ENCODE measurements around the gene CBY1.

The CBY1 gene

GRCh38 chr22:38649841-38650522, 6.5 kb upstream of the CBY1 start:
- no peak for DNase-seq (ENCODE audit: low read depth)

DNA sequence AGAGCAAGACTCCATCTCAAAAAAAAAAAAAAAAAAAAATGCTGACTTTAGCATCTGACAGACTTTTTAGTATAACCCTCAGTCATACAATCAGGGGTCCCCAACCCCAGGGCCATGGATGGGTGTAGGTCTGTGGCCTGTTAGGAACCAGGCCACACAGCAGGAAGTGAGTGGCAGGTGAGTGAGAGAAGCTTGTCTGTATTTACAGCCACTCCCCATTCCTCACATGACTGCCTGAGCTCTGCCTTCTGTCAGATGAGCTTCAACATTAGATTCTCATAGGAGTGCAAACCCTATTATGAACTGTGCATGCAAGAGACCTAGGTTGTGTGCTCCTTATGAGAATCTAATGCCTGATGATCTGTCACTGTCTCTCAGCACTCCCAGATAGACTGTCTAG, 3.6 kb upstream of the CBY1 start:
- no peak for DNase-seq (ENCODE audit: low read depth)

- no peak for DNase-seq (ENCODE audit: low read depth)
Observed at GRCh38 chr22:38653741-38654140, 2.7 kb upstream of the CBY1 start.

- DNase-seq (ENCODE audit: low read depth): no peak
Observed at GRCh38 chr22:38655519-38656255, 751 bp upstream of the CBY1 start.

- DNase-seq (ENCODE audit: low read depth): no peak
Observed at GRCh38 chr22:38657045-38657909, 839 bp downstream of the CBY1 start.

DNA sequence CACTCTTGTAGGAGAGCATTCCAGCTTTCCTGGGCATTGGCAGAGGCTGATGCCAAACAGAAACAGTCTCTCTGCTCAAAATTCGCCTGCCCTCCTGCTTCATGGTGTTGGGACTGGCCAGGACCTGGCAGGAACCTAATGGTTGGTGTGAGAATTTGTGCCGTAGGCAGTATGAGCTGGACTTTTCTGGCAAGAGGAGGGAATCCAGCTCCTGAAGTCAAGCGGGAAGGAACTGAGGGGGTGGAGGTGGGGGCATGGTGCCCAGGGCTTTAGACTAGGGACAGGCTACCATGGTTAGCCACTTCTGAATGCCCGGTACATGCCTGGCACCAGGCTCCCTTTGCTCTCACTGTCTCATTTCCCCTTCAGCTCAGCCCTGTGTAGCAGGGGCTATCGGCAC, 18.4 kb downstream of the CBY1 start:
- no peak for DNase-seq (ENCODE audit: low read depth)

- DNase-seq (ENCODE audit: low read depth): no peak
Observed at GRCh38 chr22:38675833-38676232, 19.4 kb downstream of the CBY1 start.

- DNase-seq (ENCODE audit: low read depth): peak; percentile 74
Observed at GRCh38 chr22:38681582-38682335, 25.3 kb downstream of the CBY1 start, which contains the start of gene TOMM22. TOMM22 (plus strand) TSS chr22:38681957; CDS start chr22:38681979, 22 bp downstream.

DNA sequence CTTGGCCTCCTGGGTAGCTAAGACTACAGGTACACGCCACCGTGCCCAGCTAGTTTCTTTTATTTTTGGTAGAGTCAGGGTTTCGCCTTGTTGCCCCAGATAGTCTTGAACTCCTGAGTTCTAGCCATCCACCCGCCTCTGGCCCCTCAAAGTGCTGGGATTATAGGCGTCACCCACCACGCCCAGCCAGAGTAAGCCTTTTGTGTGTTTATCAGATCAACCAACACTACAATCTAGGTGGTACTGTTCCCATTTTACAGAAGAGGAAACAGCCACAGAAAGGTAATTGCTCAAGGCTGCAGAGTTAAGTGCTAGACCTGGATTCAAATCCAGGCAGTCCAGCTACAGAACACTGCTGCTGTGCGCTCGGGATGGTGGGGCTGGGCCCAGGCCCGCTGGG, 28.5 kb downstream of the CBY1 start:
- no peak for DNase-seq (ENCODE audit: low read depth)

DNA sequence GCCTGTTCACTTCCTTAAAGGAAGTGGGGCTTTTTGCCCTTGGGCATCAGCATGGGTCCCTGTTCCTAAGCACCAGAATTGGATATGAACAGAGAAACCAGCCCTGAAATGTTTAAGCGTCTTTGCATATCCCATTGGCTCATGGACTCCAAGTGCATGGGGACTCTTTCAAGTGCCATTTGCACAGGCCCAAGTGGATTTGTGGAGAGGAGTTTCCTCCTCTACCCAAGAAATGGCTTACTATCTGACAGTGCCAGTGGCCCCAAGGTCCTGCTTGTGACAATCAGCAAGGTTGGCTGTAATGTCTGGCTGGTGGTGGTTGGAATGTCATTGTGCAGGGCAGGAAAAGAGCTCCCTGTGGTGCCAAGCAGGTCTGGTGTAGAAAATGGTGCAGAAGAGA, 29.3 kb downstream of the CBY1 start:
- no peak for DNase-seq (ENCODE audit: low read depth)

DNA sequence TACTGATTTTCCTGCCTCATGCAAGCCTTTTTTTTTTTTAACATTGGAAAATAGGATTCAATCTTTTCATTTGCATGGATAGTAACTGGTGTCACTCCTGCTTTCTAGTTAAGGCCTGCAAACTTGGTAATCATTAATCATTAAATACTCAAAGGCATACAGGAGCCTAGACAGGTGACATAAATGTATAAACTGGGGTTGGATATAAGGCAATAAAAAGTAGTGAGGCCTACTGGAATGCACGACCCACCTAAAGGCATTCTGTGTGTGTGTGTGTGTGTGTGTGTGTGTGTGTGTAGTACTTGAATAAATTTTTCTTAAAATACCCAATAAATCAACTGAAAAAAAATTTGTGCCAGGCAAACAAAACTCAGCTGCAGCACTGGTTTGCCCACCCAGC, 33.2 kb downstream of the CBY1 start:
- no peak for DNase-seq (ENCODE audit: low read depth)

GRCh38 chr22:38694049-38694448, 37.6 kb downstream of the CBY1 start:
- no peak for DNase-seq (ENCODE audit: low read depth)

DNA sequence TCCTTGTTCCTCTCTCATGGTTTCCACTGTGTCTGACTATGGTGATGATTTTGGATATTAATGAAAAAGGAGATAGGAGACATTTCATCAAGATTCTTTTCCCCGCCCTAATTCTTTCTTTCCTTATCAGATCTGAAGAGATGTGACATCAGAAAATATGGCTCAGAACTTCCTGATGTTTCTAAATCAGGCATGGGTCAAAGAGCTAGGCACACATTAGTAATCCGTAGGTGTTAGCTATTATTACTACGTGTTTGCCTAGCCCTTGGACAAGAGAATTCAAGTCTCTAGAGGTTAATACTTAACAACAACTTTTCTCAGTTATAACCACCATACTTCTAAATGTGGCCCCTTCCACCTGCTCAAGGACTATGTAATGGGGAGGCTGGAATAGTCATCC, 38.5 kb downstream of the CBY1 start:
- DNase-seq (ENCODE audit: low read depth): no peak

DNA sequence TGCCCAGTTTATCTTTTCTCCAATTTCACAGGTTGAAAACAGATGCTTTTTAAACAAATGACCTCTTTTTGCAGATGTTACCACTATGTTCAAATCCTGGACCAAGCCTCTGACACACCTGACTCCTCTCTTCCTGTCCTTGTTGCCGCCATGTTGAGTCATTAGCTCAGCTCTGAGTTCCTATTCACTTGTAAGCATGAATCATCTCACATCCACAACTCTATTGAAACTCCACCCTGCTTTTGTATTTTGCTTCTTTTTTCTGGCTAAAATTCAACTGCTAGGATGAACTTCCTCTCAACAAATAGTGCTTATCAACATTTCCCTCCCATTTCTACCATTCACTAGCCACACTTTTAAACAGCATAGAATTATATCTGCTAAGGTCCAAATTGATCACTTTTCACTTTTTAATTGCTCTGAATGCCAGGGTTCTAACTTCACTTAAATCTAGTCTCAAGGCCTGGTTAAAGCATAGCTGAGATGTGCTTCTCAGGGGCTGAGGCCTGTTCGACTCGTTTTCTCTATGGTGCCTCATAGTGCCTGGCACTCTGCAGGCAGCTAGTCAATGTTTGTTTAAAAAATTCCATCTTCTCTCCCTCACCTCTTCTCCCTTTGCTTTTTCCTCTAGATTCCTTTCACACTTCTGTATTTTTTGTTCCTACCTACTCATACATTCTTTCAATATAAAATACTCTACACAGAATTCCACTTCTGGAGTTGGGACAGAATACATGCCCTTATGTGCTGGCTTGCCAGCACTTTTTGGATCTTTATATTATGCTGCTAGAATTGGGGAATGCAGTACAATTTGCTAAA, 40.4 kb downstream of the CBY1 start:
- DNase-seq (ENCODE audit: low read depth): peak; percentile 79

- no peak for DNase-seq (ENCODE audit: low read depth)
Observed at GRCh38 chr22:38697425-38698089, 41.1 kb downstream of the CBY1 start.

- no peak for DNase-seq (ENCODE audit: low read depth)
Observed at GRCh38 chr22:38698407-38699094, 42.1 kb downstream of the CBY1 start.

DNA sequence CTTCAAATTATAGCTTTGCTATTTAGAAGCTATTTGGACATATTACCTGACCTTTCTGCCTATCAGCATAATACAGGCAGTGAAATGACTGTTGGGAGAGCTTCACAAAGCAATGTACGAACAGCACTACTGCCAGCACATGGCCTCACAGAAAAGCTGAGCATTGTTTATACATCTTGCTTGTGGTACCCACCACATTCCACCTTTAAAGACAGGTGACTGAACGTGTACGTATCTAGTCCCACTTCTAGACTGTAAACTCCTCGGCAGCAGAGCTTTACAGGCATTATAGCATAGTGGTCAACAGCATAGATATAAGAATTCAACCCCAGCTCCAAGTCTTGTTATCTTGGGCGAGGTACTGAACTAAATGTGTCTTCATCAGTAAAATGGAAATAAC, 42.7 kb downstream of the CBY1 start:
- no peak for DNase-seq (ENCODE audit: low read depth)

DNA sequence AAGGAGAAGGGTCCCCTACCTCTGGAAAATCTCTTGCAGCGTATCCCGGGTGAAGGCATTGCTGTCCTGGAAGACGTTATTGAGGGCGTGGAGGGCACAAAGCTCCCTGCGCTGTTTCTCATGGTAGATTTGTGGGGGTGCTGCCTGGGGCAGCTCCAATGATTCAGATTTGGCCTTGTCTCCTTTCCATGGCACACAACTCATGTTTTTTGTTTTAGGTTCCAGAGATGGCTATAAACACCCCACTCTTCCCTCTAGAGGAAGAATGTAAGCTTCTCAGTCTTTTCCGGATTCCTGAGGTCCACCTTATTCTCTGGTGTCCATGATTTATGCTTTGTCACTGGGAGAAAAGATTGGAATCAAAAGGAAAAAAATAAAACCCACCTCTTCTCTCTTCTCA, 43.3 kb downstream of the CBY1 start:
- no peak for DNase-seq (ENCODE audit: low read depth)

DNA sequence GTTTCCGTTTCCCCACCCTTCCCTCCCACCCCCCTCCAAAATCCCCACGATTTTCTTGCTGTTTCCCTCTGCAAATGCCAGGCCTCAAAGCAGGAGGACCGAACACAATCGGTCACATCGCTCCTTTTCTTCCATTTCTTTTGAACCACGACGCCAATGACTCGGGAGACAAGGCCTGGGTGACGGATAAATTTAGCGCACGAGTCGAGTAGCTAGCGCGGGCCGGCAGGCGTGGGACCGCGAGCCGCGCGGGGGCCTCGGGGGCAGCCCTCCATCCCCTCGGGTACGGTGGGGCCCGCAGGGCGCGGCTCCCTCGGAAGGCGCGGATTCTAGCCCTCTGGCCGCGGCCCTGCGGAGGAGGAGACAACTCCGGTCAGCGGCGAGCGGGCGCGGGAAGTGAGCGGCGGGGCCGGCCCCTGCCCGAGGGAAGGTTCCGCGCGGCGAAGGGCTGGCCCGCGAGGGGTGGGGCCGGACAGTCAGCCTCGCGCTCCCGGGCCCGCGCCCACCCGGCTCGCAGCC, 43.9 kb downstream of the CBY1 start:
- no peak for DNase-seq (ENCODE audit: low read depth)

All from stromal cell of bone marrow (primary cell).